Measurements from ENCODE around the gene RGS3. TPM values are rescaled to one million over a fixed set of nuclear protein-coding genes. Genes with fewer than 3 reads are reported as not detected.

RGS3 gene
- total RNA-seq, 2 experiments from 2014 or later, result 22.8 to 32.9 TPM

DNA sequence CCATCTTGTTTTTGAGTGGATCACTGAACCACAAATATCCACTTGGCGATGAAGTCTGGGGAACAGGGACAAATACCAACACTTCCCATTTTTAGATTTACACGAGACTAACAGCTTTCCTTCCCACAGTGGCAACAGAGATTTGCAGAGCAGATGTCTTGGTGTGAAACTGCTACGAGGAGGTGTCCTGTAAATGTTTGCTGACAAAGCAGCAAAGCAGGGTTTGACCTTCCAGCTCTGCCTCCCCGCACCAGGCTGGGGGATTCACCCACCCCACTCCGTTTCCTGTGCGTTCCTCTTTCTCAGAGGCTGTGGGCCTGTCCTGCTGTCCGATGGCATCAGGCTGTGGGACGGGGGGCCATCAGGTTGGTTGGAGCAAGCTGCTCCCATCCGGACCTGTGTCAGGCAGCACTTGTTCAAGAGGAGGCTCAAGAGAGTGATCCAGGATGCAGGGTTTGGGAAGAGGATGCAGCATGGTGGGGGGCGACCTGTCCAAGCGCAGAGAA, 693 bp upstream of the RGS3 start:
- H4K20me1 ChIP-seq (ENCODE audit: insufficient read depth, low read length), result no peaks in the 10 kb centered on the region
- H3K79me2 ChIP-seq (ENCODE audit: insufficient read depth, low read depth, low read length), result no peaks in the 10 kb centered on the region
- ChIA-PET POLR2A (interaction anchor here (0.6 to 0.7 kb wide), 2 partner anchors 37 to 210 kb away, joined by 3 read pairs; no protein-coding TSS in a partner anchor), CTCF (ENCODE audit: unreplicated experiment) (interaction anchor here (1.0 kb wide), 1 partner anchor 195 kb away, joined by 3 read pairs; no protein-coding TSS in a partner anchor)
- intact Hi-C loops (cut with micrococcal nuclease; ENCODE audit: unreplicated experiment), result no loop called here
- H3K9me2 ChIP-seq (ENCODE audit: insufficient read depth, low read length), result no peaks in the 10 kb centered on the region
- H3K4me1 ChIP-seq (ENCODE audit: insufficient read depth, low read length, poor library complexity, severe bottlenecking), result no peaks in the 10 kb centered on the region
- peaks cover 10% of the 10 kb centered on the region; the same call in 1 of the 2 replicates for H3K9me3 ChIP-seq (ENCODE audit: low read length)
- H2AFZ ChIP-seq (ENCODE audit: low read length), result no peak overlapping the region
- TF ChIP-seq, protein P1, sequence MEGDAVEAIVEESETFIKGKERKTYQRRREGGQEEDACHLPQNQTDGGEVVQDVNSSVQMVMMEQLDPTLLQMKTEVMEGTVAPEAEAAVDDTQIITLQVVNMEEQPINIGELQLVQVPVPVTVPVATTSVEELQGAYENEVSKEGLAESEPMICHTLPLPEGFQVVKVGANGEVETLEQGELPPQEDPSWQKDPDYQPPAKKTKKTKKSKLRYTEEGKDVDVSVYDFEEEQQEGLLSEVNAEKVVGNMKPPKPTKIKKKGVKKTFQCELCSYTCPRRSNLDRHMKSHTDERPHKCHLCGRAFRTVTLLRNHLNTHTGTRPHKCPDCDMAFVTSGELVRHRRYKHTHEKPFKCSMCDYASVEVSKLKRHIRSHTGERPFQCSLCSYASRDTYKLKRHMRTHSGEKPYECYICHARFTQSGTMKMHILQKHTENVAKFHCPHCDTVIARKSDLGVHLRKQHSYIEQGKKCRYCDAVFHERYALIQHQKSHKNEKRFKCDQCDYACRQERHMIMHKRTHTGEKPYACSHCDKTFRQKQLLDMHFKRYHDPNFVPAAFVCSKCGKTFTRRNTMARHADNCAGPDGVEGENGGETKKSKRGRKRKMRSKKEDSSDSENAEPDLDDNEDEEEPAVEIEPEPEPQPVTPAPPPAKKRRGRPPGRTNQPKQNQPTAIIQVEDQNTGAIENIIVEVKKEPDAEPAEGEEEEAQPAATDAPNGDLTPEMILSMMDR (conservative IDR thresholded peaks at IDR 0.05; ENCODE audit: low read length), result no peak
- no peak for TF ChIP-seq EZH2phosphoT487 (IDR thresholded peaks at IDR 0.05; ENCODE audit: borderline replicate concordance, low read depth, low read length)
- no peak overlapping the region for H3K4me3 ChIP-seq (ENCODE audit: low read depth, low read length, poor library complexity, severe bottlenecking)
- DNase-seq (ENCODE audit: low spot score), result no peak
- no peaks in the 10 kb centered on the region for H3K36me3 ChIP-seq (ENCODE audit: insufficient read depth, low read length)
- no peak overlapping the region for H3K27ac ChIP-seq (ENCODE audit: low read depth, low read length, poor library complexity, severe bottlenecking)
- no peak overlapping the region for H3K4me2 ChIP-seq (ENCODE audit: low read length)
- BruUV-seq (replicated peaks), result no TSS peak

DNA sequence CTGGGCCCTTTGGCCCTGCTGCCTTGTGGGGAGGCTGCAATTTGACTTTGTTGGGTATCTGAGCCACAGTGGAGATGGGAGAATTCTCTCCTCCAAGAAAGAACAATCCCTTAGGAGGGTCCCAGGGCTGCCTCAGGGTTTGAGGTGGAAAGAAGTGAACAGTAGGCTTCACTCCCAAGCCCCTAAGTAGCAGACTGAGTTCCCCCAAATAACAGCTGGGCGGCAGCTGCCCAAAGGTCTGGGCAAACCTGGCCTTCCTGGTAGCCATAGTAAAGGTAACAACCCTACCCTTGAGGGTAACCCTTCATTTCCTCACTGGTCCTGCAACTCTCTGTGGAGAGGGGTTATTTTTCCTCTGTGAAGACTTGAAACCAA, 746 bp downstream of the RGS3 start:
- no peaks in the 10 kb centered on the region for H3K4me1 ChIP-seq (ENCODE audit: insufficient read depth, low read length, poor library complexity, severe bottlenecking)
- no peak overlapping the region for H2AFZ ChIP-seq (ENCODE audit: low read length)
- H3K79me2 ChIP-seq (ENCODE audit: insufficient read depth, low read depth, low read length), result no peaks in the 10 kb centered on the region
- H3K9me3 ChIP-seq (ENCODE audit: low read length), result peaks cover 10% of the 10 kb centered on the region; the same call in 1 of the 2 replicates
- H3K9me2 ChIP-seq (ENCODE audit: insufficient read depth, low read length), result no peaks in the 10 kb centered on the region
- TF ChIP-seq, protein P1 (conservative IDR thresholded peaks at IDR 0.05; ENCODE audit: low read length), result no peak
- no peak for TF ChIP-seq EZH2phosphoT487 (IDR thresholded peaks at IDR 0.05; ENCODE audit: borderline replicate concordance, low read depth, low read length)
- H4K20me1 ChIP-seq (ENCODE audit: insufficient read depth, low read length), result no peaks in the 10 kb centered on the region
- no TSS peak for BruUV-seq (replicated peaks)
- ChIA-PET CTCF (ENCODE audit: unreplicated experiment) (no interaction called here), POLR2A (no interaction called here)
- H3K36me3 ChIP-seq (ENCODE audit: insufficient read depth, low read length), result no peaks in the 10 kb centered on the region
- no peak overlapping the region for H3K4me3 ChIP-seq (ENCODE audit: low read depth, low read length, poor library complexity, severe bottlenecking)
- no peak for DNase-seq (ENCODE audit: low spot score)
- no peak overlapping the region for H3K4me2 ChIP-seq (ENCODE audit: low read length)
- intact Hi-C loops (cut with micrococcal nuclease; ENCODE audit: unreplicated experiment), result no loop called here
- no peak overlapping the region for H3K27ac ChIP-seq (ENCODE audit: low read depth, low read length, poor library complexity, severe bottlenecking)

GRCh38 chr9:113465599-113466140, 2.1 kb downstream of the RGS3 start:
- no peak overlapping the region for H3K4me2 ChIP-seq (ENCODE audit: low read length)
- no TSS peak for BruUV-seq (replicated peaks)
- no peaks in the 10 kb centered on the region for H3K4me1 ChIP-seq (ENCODE audit: insufficient read depth, low read length, poor library complexity, severe bottlenecking)

More at GRCh38 chr9:113465599-113466140, 2.1 kb downstream of the RGS3 start:
- intact Hi-C loops (cut with micrococcal nuclease; ENCODE audit: unreplicated experiment), result no loop called here
- no peak overlapping the region for H3K4me3 ChIP-seq (ENCODE audit: low read depth, low read length, poor library complexity, severe bottlenecking)
- no peaks in the 10 kb centered on the region for H4K20me1 ChIP-seq (ENCODE audit: insufficient read depth, low read length)
- H3K79me2 ChIP-seq (ENCODE audit: insufficient read depth, low read depth, low read length), result no peaks in the 10 kb centered on the region
- TF ChIP-seq, protein P1 (conservative IDR thresholded peaks at IDR 0.05; ENCODE audit: low read length), result no peak
- TF ChIP-seq EZH2phosphoT487 (IDR thresholded peaks at IDR 0.05; ENCODE audit: borderline replicate concordance, low read depth, low read length), result no peak
- no peak overlapping the region for H2AFZ ChIP-seq (ENCODE audit: low read length)
- H3K9me2 ChIP-seq (ENCODE audit: insufficient read depth, low read length), result no peaks in the 10 kb centered on the region
- no peaks in the 10 kb centered on the region for H3K36me3 ChIP-seq (ENCODE audit: insufficient read depth, low read length)
- CTCF ChIA-PET (ENCODE audit: unreplicated experiment), result no interaction called here
- POLR2A ChIA-PET, result no interaction called here
- no peak for DNase-seq (ENCODE audit: low spot score)
- H3K9me3 ChIP-seq (ENCODE audit: low read length), result peaks cover 10% of the 10 kb centered on the region; the same call in 1 of the 2 replicates
- no peak overlapping the region for H3K27ac ChIP-seq (ENCODE audit: low read depth, low read length, poor library complexity, severe bottlenecking)
